Choroid plexus epithelial cell (primary cell): ENCODE results near the gene MORC2.

ENCODE experiments used
- DNase-seq: peaks from one replicate; pipeline ENCODE4 v3.0.0-alpha.2; 2010; ENCODE audit warnings: low read depth
- H3K4me3 ChIP-seq: 2 replicates; pipeline ENCODE4 v1.5.1; 2011; ENCODE audit warnings: low read depth, mild to moderate bottlenecking, control low read depth, low read length, moderate library complexity
- CTCF ChIP-seq: conservative IDR thresholded peaks from 2 replicates; pipeline ENCODE4 v1.5.1; 2011; ENCODE audit warnings: low read depth, mild to moderate bottlenecking, control low read depth, inconsistent platforms, low read length, moderate library complexity

Gene MORC2

GRCh38 chr22:30932661-30933060 lies 35.9 kb downstream of the MORC2 start:
- TF ChIP-seq CTCF: no peak
- no peak overlapping the region for H3K4me3 ChIP-seq
- DNase-seq: no peak

- no peak for DNase-seq
- no peak overlapping the region for H3K4me3 ChIP-seq
- no peak for TF ChIP-seq CTCF
Observed at GRCh38 chr22:30931541-30932300, 36.9 kb downstream of the MORC2 start.

GRCh38 chr22:30930228-30930627 lies 38.3 kb downstream of the MORC2 start:
- no peak for TF ChIP-seq CTCF
- no peak overlapping the region for H3K4me3 ChIP-seq
- no peak for DNase-seq

- no peak overlapping the region for H3K4me3 ChIP-seq
- TF ChIP-seq CTCF: no peak
- DNase-seq: no peak
Observed at GRCh38 chr22:30928401-30928800, 40.2 kb downstream of the MORC2 start.

GRCh38 chr22:30927806-30928205 lies 40.8 kb downstream of the MORC2 start:
- DNase-seq: no peak

GRCh38 chr22:30926706-30927105 lies 41.9 kb downstream of the MORC2 start:
- TF ChIP-seq CTCF: no peak

More at GRCh38 chr22:30927806-30928205, 40.8 kb downstream of the MORC2 start:
- TF ChIP-seq CTCF: no peak
- H3K4me3 ChIP-seq: no peak overlapping the region

GRCh38 chr22:30925667-30926066 lies 42.9 kb downstream of the MORC2 start:
- no peak overlapping the region for H3K4me3 ChIP-seq
- no peak for DNase-seq
- no peak for TF ChIP-seq CTCF

More at GRCh38 chr22:30926706-30927105, 41.9 kb downstream of the MORC2 start:
- no peak for DNase-seq
- H3K4me3 ChIP-seq: no peak overlapping the region
